OCI-LY7 (cell line): Measurements from ENCODE around the gene KYAT1.

Source experiments
- EZH2phosphoT487 ChIP-seq: fragments of 200-600 bp; sonication (generic); IDR thresholded peaks from 2 replicates; pipeline ENCODE4 v1.6.1; 2018; ENCODE audit warnings: low read depth, borderline replicate concordance, mild to moderate bottlenecking, mixed run types, antibody characterized with exemption, low read length, moderate library complexity, mixed read lengths
- TF ChIP-seq, protein P1 (sequence below): fragments of 200-600 bp; sonication (generic); conservative IDR thresholded peaks from 2 replicates; pipeline ENCODE4 v1.5.1; 2014; ENCODE audit warnings: mild to moderate bottlenecking, antibody characterized with exemption, low read length, moderate library complexity, mixed read lengths

DNA sequence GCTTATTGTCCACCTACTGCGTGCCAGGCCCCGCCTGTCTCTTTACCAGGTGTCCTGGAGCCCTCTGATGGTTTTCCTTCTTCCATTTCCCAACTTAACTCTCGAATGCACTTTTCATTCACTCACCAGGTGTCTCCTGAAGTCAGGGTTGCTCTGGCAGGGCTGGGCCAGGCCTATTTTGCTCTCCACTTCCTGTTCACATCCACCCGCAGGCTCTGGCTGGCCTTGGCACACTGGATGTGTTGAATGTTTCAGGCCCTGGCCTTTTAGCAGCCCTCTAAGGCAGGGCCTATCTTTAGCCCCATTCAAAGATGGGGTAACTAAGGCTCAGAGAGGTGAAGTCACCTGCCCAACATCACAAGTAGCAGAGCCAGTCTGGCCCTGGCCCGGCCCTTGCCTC is 16.6 kb upstream of the KYAT1 start:
- TF ChIP-seq, protein P1, sequence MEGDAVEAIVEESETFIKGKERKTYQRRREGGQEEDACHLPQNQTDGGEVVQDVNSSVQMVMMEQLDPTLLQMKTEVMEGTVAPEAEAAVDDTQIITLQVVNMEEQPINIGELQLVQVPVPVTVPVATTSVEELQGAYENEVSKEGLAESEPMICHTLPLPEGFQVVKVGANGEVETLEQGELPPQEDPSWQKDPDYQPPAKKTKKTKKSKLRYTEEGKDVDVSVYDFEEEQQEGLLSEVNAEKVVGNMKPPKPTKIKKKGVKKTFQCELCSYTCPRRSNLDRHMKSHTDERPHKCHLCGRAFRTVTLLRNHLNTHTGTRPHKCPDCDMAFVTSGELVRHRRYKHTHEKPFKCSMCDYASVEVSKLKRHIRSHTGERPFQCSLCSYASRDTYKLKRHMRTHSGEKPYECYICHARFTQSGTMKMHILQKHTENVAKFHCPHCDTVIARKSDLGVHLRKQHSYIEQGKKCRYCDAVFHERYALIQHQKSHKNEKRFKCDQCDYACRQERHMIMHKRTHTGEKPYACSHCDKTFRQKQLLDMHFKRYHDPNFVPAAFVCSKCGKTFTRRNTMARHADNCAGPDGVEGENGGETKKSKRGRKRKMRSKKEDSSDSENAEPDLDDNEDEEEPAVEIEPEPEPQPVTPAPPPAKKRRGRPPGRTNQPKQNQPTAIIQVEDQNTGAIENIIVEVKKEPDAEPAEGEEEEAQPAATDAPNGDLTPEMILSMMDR, result no peak
- no peak for TF ChIP-seq EZH2phosphoT487
